ENCODE measurements around the gene TMEM178B. TPM values are rescaled to one million over a fixed set of nuclear protein-coding genes. Genes with fewer than 3 reads are reported as not detected.

TMEM178B gene
- total RNA-seq, 1 donor from 2014 or later = 35.9 TPM

- Histone ChIP-seq H3K9me3 (replicated peaks) (no peaks in the 10 kb centered on the region), H3K4me3 (no peak overlapping the region), H3K36me3 (no peaks in the 10 kb centered on the region), H3K27ac (replicated peaks) (no peak overlapping the region), H3K27me3 (ENCODE audit: low read depth) (peaks cover 35% of the 10 kb centered on the region), H3K4me1 (no peaks in the 10 kb centered on the region)
- TF ChIP-seq CTCF (IDR thresholded peaks at IDR 0.05; ENCODE audit: borderline replicate concordance) = no peak
- no peak for DNase-seq
- intact Hi-C loops (cut with micrococcal nuclease) = no loop called here
Observed at GRCh38 chr7:141202535-141202934, 128.7 kb downstream of the TMEM178B start.

GRCh38 chr7:141203177-141203576 is 129.3 kb downstream of the TMEM178B start:
- intact Hi-C loops (cut with micrococcal nuclease) = no loop called here
- no peaks in the 10 kb centered on the region for H3K4me1 ChIP-seq
- H3K4me3 ChIP-seq = no peak overlapping the region
- no peak for DNase-seq
- no peaks in the 10 kb centered on the region for H3K9me3 ChIP-seq (replicated peaks)
- no peak for TF ChIP-seq CTCF (IDR thresholded peaks at IDR 0.05; ENCODE audit: borderline replicate concordance)
- H3K36me3 ChIP-seq = no peaks in the 10 kb centered on the region
- no peak overlapping the region for H3K27ac ChIP-seq (replicated peaks)
- peaks cover 33% of the 10 kb centered on the region for H3K27me3 ChIP-seq (ENCODE audit: low read depth)

- no peak for TF ChIP-seq CTCF (IDR thresholded peaks at IDR 0.05; ENCODE audit: borderline replicate concordance)
- Histone ChIP-seq H3K36me3 (no peaks in the 10 kb centered on the region), H3K27ac (replicated peaks) (no peak overlapping the region), H3K9me3 (replicated peaks) (no peaks in the 10 kb centered on the region), H3K4me3 (no peak overlapping the region), H3K27me3 (ENCODE audit: low read depth) (peaks cover 32% of the 10 kb centered on the region), H3K4me1 (no peaks in the 10 kb centered on the region)
- intact Hi-C loops (cut with micrococcal nuclease) = no loop called here
- DNase-seq = no peak
Observed at GRCh38 chr7:141203586-141203985, 129.7 kb downstream of the TMEM178B start.

- peaks cover 21% of the 10 kb centered on the region for H3K27me3 ChIP-seq (ENCODE audit: low read depth)
- intact Hi-C loops (cut with micrococcal nuclease) = no loop called here
- H3K4me1 ChIP-seq = no peaks in the 10 kb centered on the region
- no peaks in the 10 kb centered on the region for H3K36me3 ChIP-seq
- TF ChIP-seq CTCF (IDR thresholded peaks at IDR 0.05; ENCODE audit: borderline replicate concordance) = no peak
- no peaks in the 10 kb centered on the region for H3K9me3 ChIP-seq (replicated peaks)
- no peak overlapping the region for H3K4me3 ChIP-seq
- no peak overlapping the region for H3K27ac ChIP-seq (replicated peaks)
- DNase-seq = no peak
Observed at GRCh38 chr7:141207661-141208060, 133.8 kb downstream of the TMEM178B start.

GRCh38 chr7:141208539-141208938 is 134.7 kb downstream of the TMEM178B start:
- DNase-seq = no peak
- no peaks in the 10 kb centered on the region for H3K9me3 ChIP-seq (replicated peaks)
- peaks cover 15% of the 10 kb centered on the region for H3K27me3 ChIP-seq (ENCODE audit: low read depth)
- H3K36me3 ChIP-seq = no peaks in the 10 kb centered on the region
- H3K27ac ChIP-seq (replicated peaks) = no peak overlapping the region
- intact Hi-C loops (cut with micrococcal nuclease) = no loop called here
- TF ChIP-seq CTCF (IDR thresholded peaks at IDR 0.05; ENCODE audit: borderline replicate concordance) = no peak
- no peak overlapping the region for H3K4me3 ChIP-seq
- H3K4me1 ChIP-seq = peaks cover 9% of the 10 kb centered on the region

- peaks cover 9% of the 10 kb centered on the region for H3K27me3 ChIP-seq (ENCODE audit: low read depth)
- DNase-seq = no peak
- no peaks in the 10 kb centered on the region for H3K36me3 ChIP-seq
- H3K4me1 ChIP-seq = peaks cover 18% of the 10 kb centered on the region
- intact Hi-C loops (cut with micrococcal nuclease) = no loop called here
- H3K27ac ChIP-seq (replicated peaks) = no peak overlapping the region
- H3K9me3 ChIP-seq (replicated peaks) = no peaks in the 10 kb centered on the region
- TF ChIP-seq CTCF (IDR thresholded peaks at IDR 0.05; ENCODE audit: borderline replicate concordance) = no peak
- H3K4me3 ChIP-seq = no peak overlapping the region
Observed at GRCh38 chr7:141209454-141209853, 135.6 kb downstream of the TMEM178B start.

All from left ventricle myocardium inferior (tissue), 1 donor.